HEK293 (cell line): ENCODE measurements around the gene ELL.

Experiments
- HIC1 ChIP-seq: fragments of 450-650 bp; formaldehyde crosslinking; IDR thresholded peaks from 2 replicates; pipeline ENCODE4 v1.5.1; 2016; ENCODE audit warnings: missing biosample characterization, missing genetic modification characterization
- IKZF3 ChIP-seq: fragments of 450-650 bp; IDR thresholded peaks from 2 replicates; pipeline ENCODE4 v1.5.0; 2018; ENCODE audit warnings: missing biosample characterization, mild to moderate bottlenecking, missing genetic modification characterization, moderate library complexity
- KLF10 ChIP-seq: fragments of 450-650 bp; IDR thresholded peaks from 2 replicates; pipeline ENCODE4 v1.5.1; 2018; ENCODE audit warnings: missing biosample characterization, mild to moderate bottlenecking, missing genetic modification characterization
- KLF9 ChIP-seq: fragments of 450-650 bp; formaldehyde crosslinking; IDR thresholded peaks from 2 replicates; pipeline ENCODE4 v1.5.1; 2016; ENCODE audit warnings: missing biosample characterization, missing genetic modification characterization, low read depth
- PRDM4 ChIP-seq: fragments of 450-650 bp; formaldehyde crosslinking; IDR thresholded peaks from 2 replicates; pipeline ENCODE4 v1.5.1; 2017; ENCODE audit warnings: missing biosample characterization, missing genetic modification characterization
- SP2 ChIP-seq: fragments of 450-650 bp; formaldehyde crosslinking; IDR thresholded peaks from 2 replicates; pipeline ENCODE4 v1.5.1; 2016; ENCODE audit warnings: missing biosample characterization, missing genetic modification characterization
- ZBTB10 ChIP-seq: fragments of 450-650 bp; formaldehyde crosslinking; IDR thresholded peaks from 2 replicates; pipeline ENCODE4 v1.5.1; 2016; ENCODE audit warnings: missing biosample characterization, missing genetic modification characterization
- ZBTB7A ChIP-seq: fragments of 450-650 bp; formaldehyde crosslinking; IDR thresholded peaks from 2 replicates; pipeline ENCODE4 v1.5.1; 2016; ENCODE audit warnings: low read depth, missing biosample characterization, missing genetic modification characterization
- ZEB2 ChIP-seq: fragments of 450-650 bp; formaldehyde crosslinking; IDR thresholded peaks from 2 replicates; pipeline ENCODE4 v1.5.1; 2016; ENCODE audit warnings: missing biosample characterization, missing genetic modification characterization
- ZFP69B ChIP-seq: fragments of 450-650 bp; formaldehyde crosslinking; IDR thresholded peaks from 2 replicates; pipeline ENCODE4 v1.5.1; 2016; ENCODE audit warnings: missing biosample characterization, missing genetic modification characterization
- ZIC2 ChIP-seq: fragments of 450-650 bp; formaldehyde crosslinking; IDR thresholded peaks from 2 replicates; pipeline ENCODE4 v1.5.1; 2016; ENCODE audit warnings: missing biosample characterization, missing genetic modification characterization
- ZNF174 ChIP-seq: fragments of 450-650 bp; formaldehyde crosslinking; IDR thresholded peaks from 2 replicates; pipeline ENCODE4 v1.5.0; 2017; ENCODE audit warnings: missing biosample characterization, mild to moderate bottlenecking, missing genetic modification characterization
- ZNF214 ChIP-seq: fragments of 450-650 bp; formaldehyde crosslinking; IDR thresholded peaks from 2 replicates; pipeline ENCODE4 v1.5.1; 2017; ENCODE audit warnings: missing biosample characterization, mild to moderate bottlenecking, missing genetic modification characterization, borderline replicate concordance
- ZNF221 ChIP-seq: fragments of 450-650 bp; formaldehyde crosslinking; IDR thresholded peaks from 2 replicates; pipeline ENCODE4 v1.5.1; 2017; ENCODE audit warnings: missing biosample characterization, missing genetic modification characterization, borderline replicate concordance
- ZNF449 ChIP-seq: fragments of 450-650 bp; formaldehyde crosslinking; IDR thresholded peaks from 2 replicates; pipeline ENCODE4 v1.5.1; 2017; ENCODE audit warnings: missing biosample characterization, mild to moderate bottlenecking, missing genetic modification characterization, moderate library complexity
- ZNF501 ChIP-seq: fragments of 450-650 bp; formaldehyde crosslinking; IDR thresholded peaks from 2 replicates; pipeline ENCODE4 v1.5.1; 2016; ENCODE audit warnings: missing biosample characterization, missing genetic modification characterization
- ZNF513 ChIP-seq: fragments of 450-650 bp; IDR thresholded peaks from 2 replicates; pipeline ENCODE4 v1.5.1; 2018; ENCODE audit warnings: missing biosample characterization, missing genetic modification characterization
- ZNF596 ChIP-seq: fragments of 450-650 bp; IDR thresholded peaks from 2 replicates; pipeline ENCODE4 v1.5.0; 2018; ENCODE audit warnings: missing biosample characterization, mild to moderate bottlenecking, missing genetic modification characterization, moderate library complexity
- ZNF610 ChIP-seq: fragments of 450-650 bp; formaldehyde crosslinking; IDR thresholded peaks from 2 replicates; pipeline ENCODE4 v1.5.1; 2016; ENCODE audit warnings: missing biosample characterization, missing genetic modification characterization, borderline replicate concordance
- ZNF623 ChIP-seq: fragments of 450-650 bp; formaldehyde crosslinking; IDR thresholded peaks from 2 replicates; pipeline ENCODE4 v1.5.1; 2016; ENCODE audit warnings: missing biosample characterization, missing genetic modification characterization
- ZNF629 ChIP-seq: fragments of 450-650 bp; formaldehyde crosslinking; IDR thresholded peaks from 2 replicates; pipeline ENCODE4 v1.5.1; 2017; ENCODE audit warnings: missing biosample characterization, missing genetic modification characterization
- ZNF639 ChIP-seq: fragments of 450-650 bp; formaldehyde crosslinking; IDR thresholded peaks from 2 replicates; pipeline ENCODE4 v1.5.1; 2016; ENCODE audit warnings: missing biosample characterization, missing genetic modification characterization
- ZNF660 ChIP-seq: fragments of 450-650 bp; IDR thresholded peaks from 2 replicates; pipeline ENCODE4 v1.5.1; 2018; ENCODE audit warnings: missing biosample characterization, mild to moderate bottlenecking, missing genetic modification characterization
- ZNF677 ChIP-seq: fragments of 450-650 bp; IDR thresholded peaks from 2 replicates; pipeline ENCODE4 v1.5.0; 2018; ENCODE audit warnings: missing biosample characterization, mild to moderate bottlenecking, missing genetic modification characterization, moderate library complexity
- ZNF692 ChIP-seq: fragments of 450-650 bp; formaldehyde crosslinking; IDR thresholded peaks from 2 replicates; pipeline ENCODE4 v1.5.1; 2016; ENCODE audit warnings: missing biosample characterization, missing genetic modification characterization

Gene ELL

GRCh38 chr19:18417250-18418028 is 104.4 kb downstream of the ELL start (continued):
- TF ChIP-seq ZNF692 (peak; percentile 86), PRDM4 (tag by site-specific recombination) (no peak; the same call in 1 of the 2 replicates), ZNF596 (tag by site-specific recombination) (0 out of 2 replicates have a peak, but pooled peaks have one; percentile 11), ZEB2 (tag by site-specific recombination) (peak; percentile 70), ZIC2 (tag by site-specific recombination) (peak; percentile 42), HIC1 (tag by site-specific recombination) (peak; percentile 81), ZNF501 (tag by site-specific recombination) (0 out of 2 replicates have a peak, but pooled peaks have one; percentile 40), ZBTB10 (tag by site-specific recombination) (peak; percentile 46; the same call in 1 of the 2 replicates), ZNF174 (tag by site-specific recombination) (no peak), SP2 (tag by site-specific recombination) (peak; percentile 77), ZBTB7A (tag by site-specific recombination) (0 out of 2 replicates have a peak, but pooled peaks have one; percentile 38), ZNF513 (tag by site-specific recombination) (no peak), ZNF677 (peak; percentile 50; the same call in 1 of the 2 replicates), ZNF214 (tag by site-specific recombination) (no peak), IKZF3 (tag by site-specific recombination) (peak; percentile 92), ZNF623 (tag by site-specific recombination) (peak; percentile 41; the same call in 1 of the 2 replicates), KLF9 (tag by site-specific recombination) (peak; percentile 80), ZNF221 (tag by site-specific recombination) (no peak), ZNF639 (tag by site-specific recombination) (0 out of 2 replicates have a peak, but pooled peaks have one; percentile 25), ZNF660 (tag by site-specific recombination) (0 out of 2 replicates have a peak, but pooled peaks have one; percentile 28), ZNF629 (tag by site-specific recombination) (peak; percentile 45), KLF10 (tag by site-specific recombination) (peak; percentile 93), ZNF610 (tag by site-specific recombination) (no peak), ZFP69B (peak; percentile 63; the same call in 1 of the 2 replicates), ZNF449 (tag by site-specific recombination) (peak; percentile 41; the same call in 1 of the 2 replicates)
